MCF 10A (cell line): ENCODE data around the gene TSC2. TPM values are rescaled to one million over a fixed set of nuclear protein-coding genes. Genes with fewer than 3 reads are reported as not detected.

Experiments used
- BruUV-seq: library from RNA; stranded (reverse); fragments of 400-500 nt; replicated peaks from 2 replicates; lab custom pipeline; 2021; lab: Mats Ljungman, UMichigan
- CTCF ChIA-PET: fragments of 300-600 bp; sonication (Branson Sonifier 250); formaldehyde crosslinking; extraction: SDS; loops from one replicate; lab custom pipeline; 2021; ENCODE audit warnings: antibody characterized with exemption, inconsistent platforms; lab: Yijun Ruan, JAX
- POLR2A ChIA-PET: fragments of 300-600, 350-650 bp; sonication (Branson Sonifier 250); formaldehyde crosslinking; extraction: SDS; loops from one replicate; lab custom pipeline; 2020; ENCODE audit warnings: antibody characterized with exemption, inconsistent platforms; lab: Yijun Ruan, JAX
- DNase-seq: peaks from one replicate; pipeline ENCODE4 v3.0.0-alpha.2; 2018; ENCODE audit not compliant: unreplicated experiment
- H3K27ac Mint-ChIP-seq: one replicate; pipeline ENCODE4 v1.8.0; 2022; ENCODE audit warnings: mild to moderate bottlenecking, low read depth, mixed read lengths; ENCODE audit not compliant: unreplicated experiment
- H3K27me3 Mint-ChIP-seq: one replicate; pipeline ENCODE4 v1.8.0; 2022; ENCODE audit warnings: mixed read lengths; ENCODE audit not compliant: insufficient read depth, unreplicated experiment
- H3K36me3 Mint-ChIP-seq: one replicate; pipeline ENCODE4 v1.8.0; 2022; ENCODE audit warnings: mild to moderate bottlenecking, moderate library complexity, mixed read lengths; ENCODE audit not compliant: insufficient read depth, unreplicated experiment
- H3K4me1 Mint-ChIP-seq: one replicate; pipeline ENCODE4 v1.8.0; 2022; ENCODE audit warnings: mixed read lengths; ENCODE audit not compliant: insufficient read depth, unreplicated experiment
- H3K4me3 Mint-ChIP-seq: one replicate; pipeline ENCODE4 v1.8.0; 2022; ENCODE audit warnings: mild to moderate bottlenecking, moderate library complexity, mixed read lengths; ENCODE audit not compliant: unreplicated experiment
- H3K9me3 Mint-ChIP-seq: one replicate; pipeline ENCODE4 v1.8.0; 2022; ENCODE audit warnings: mixed read lengths; ENCODE audit not compliant: unreplicated experiment
- intact Hi-C: fragments of 100-400 bp; cut with micrococcal nuclease; formaldehyde crosslinking; loops from 2 replicates; pipeline ENCODE4 v1.14.1; 2022
- total RNA-seq: library from RNA; stranded (reverse); gene quantifications from 2 replicates; pipeline ENCODE4 v1.2.3, GENCODE V29; 2022
- TF ChIP-seq, protein P1 (sequence below): fragments of 200-600 bp; IDR thresholded peaks from one replicate; pipeline ENCODE4 v1.8.0; 2022; ENCODE audit warnings: antibody characterized with exemption, mild to moderate bottlenecking; ENCODE audit not compliant: unreplicated experiment

Gene TSC2
- total RNA-seq, 1 experiment from 2014 or later = 99.8 TPM

DNA sequence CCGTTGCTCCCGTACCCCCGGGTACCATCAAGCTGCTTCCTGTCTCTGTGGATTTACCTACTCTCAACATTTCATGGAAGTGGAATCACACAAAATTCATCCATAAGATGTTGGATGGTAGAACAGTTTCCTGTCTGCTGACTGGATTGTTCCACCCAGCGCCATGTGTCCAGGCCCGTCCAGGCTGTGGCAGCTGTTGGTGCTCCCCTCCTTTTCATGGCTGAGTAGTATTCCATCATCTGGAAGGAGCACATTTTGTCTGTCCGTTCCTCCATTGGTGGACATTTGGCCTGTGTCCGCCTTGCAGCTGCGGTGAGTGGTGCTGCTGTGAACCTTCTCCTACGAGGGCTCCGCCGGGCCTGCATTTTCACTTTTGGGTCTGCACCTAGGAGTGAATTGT is 18.4 kb downstream of the TSC2 start:
- TF ChIP-seq, protein P1, sequence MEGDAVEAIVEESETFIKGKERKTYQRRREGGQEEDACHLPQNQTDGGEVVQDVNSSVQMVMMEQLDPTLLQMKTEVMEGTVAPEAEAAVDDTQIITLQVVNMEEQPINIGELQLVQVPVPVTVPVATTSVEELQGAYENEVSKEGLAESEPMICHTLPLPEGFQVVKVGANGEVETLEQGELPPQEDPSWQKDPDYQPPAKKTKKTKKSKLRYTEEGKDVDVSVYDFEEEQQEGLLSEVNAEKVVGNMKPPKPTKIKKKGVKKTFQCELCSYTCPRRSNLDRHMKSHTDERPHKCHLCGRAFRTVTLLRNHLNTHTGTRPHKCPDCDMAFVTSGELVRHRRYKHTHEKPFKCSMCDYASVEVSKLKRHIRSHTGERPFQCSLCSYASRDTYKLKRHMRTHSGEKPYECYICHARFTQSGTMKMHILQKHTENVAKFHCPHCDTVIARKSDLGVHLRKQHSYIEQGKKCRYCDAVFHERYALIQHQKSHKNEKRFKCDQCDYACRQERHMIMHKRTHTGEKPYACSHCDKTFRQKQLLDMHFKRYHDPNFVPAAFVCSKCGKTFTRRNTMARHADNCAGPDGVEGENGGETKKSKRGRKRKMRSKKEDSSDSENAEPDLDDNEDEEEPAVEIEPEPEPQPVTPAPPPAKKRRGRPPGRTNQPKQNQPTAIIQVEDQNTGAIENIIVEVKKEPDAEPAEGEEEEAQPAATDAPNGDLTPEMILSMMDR = no peak

DNA sequence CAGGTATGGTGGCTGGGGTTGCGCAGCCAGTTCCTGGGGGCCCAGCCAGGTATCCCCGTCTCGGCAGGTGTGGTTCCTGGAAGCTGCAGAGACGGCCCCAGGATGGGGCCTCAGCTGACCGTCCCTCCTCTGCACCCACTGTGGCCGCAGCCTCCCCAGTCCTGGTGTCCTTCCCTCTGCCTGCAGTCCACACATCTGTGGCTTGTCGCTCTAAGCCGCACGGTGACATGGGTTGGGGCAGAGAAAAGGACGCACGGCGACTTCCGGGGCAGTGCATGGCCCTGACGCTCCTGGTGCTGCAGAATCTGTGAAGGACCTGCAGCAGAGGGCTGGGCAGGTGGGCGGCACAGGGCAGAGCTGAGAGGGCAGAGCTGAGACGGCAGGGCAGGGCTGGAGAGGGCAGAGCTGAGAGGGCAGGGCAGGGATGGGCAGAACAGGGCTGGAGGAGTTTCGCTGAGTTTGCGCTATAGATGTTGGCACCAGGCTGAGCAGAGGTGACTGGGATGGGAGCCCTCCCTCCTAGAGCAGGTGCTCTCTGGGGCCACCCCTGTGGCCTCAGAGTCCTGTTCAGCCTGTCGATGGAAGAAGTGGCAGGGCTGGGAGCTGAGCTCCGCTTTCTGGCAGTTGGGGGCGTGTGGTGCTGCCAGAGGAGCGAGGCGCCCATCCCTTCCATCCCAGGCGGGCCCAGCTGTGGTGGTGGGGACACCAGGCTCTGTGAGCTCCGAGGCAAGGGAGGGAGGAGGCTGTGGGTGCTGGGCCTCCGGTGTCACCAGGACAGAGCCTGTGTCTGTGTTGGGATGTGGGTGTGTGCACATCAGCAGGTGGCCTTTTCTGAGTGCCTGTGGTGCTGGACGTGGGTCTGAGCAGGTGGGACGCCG is 23.0 kb downstream of the TSC2 start:
- peaks cover 49% of the 10 kb centered on the region for H3K36me3 Mint-ChIP-seq
- intact Hi-C loops = no loop called here
- TF ChIP-seq, protein P1 = no peak
- CTCF ChIA-PET = interaction anchor here (0.6 to 1.2 kb wide), 3 partner anchors 8 to 175 kb away, joined by 3 to 4 read pairs (median 3); no protein-coding TSS in a partner anchor
- no peaks in the 10 kb centered on the region for H3K4me1 Mint-ChIP-seq
- no TSS peak for BruUV-seq
- no peak overlapping the region for H3K4me3 Mint-ChIP-seq
- H3K9me3 Mint-ChIP-seq = no peaks in the 10 kb centered on the region
- DNase-seq = no peak
- POLR2A ChIA-PET = no interaction called here
- no peaks in the 10 kb centered on the region for H3K27me3 Mint-ChIP-seq
- no peak overlapping the region for H3K27ac Mint-ChIP-seq

More for the DNA sequence above, 18.4 kb downstream of the TSC2 start:
- DNase-seq = no peak
- BruUV-seq = no TSS peak
- H3K36me3 Mint-ChIP-seq = peaks cover 39% of the 10 kb centered on the region
- no peak overlapping the region for H3K27ac Mint-ChIP-seq
- no peaks in the 10 kb centered on the region for H3K27me3 Mint-ChIP-seq
- intact Hi-C loops = no loop called here
- ChIA-PET CTCF (interaction anchor here (0.7 kb wide), 1 partner anchor 19 kb away, joined by 3 read pairs; no protein-coding TSS in a partner anchor), POLR2A (no interaction called here)
- no peaks in the 10 kb centered on the region for H3K4me1 Mint-ChIP-seq
- H3K9me3 Mint-ChIP-seq = no peaks in the 10 kb centered on the region
- no peak overlapping the region for H3K4me3 Mint-ChIP-seq

DNA sequence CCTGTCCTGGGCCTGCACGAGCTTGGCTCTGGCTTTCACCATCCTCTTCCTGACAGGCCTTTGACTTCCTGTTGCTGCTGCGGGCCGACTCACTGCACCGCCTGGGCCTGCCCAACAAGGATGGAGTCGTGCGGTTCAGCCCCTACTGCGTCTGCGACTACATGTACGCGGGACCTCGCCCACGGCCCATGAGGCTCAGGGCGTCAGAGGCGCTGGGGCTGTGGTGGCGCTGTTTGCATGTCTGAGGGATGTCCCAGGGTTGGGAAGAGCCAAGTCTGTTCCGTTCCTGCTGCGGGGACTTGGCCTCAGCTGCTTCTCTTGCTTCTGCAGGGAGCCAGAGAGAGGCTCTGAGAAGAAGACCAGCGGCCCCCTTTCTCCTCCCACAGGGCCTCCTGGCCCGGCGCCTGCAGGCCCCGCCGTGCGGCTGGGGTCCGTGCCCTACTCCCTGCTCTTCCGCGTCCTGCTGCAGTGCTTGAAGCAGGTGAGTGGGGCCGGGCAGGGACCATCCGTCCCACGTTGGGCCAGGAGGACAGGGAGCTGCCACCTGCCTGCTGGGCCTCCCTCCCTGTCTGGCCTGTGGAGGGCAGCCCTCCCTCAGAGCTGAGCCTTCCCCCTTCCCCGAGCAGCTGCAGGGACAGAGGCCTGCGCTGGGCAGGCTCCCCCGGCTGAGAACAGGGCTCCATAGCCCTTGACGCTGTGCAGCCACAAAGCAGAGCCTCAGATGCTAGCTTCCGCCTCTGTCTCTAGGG is 23.8 kb downstream of the TSC2 start:
- H3K4me1 Mint-ChIP-seq = no peaks in the 10 kb centered on the region
- CTCF ChIA-PET = interaction anchor here (1.0 to 1.2 kb wide), 2 partner anchors 8 to 69 kb away, joined by 3 to 4 read pairs; no protein-coding TSS in a partner anchor
- H3K4me3 Mint-ChIP-seq = no peak overlapping the region
- TF ChIP-seq, protein P1 = no peak
- POLR2A ChIA-PET = interaction anchor here (0.8 kb wide), 1 partner anchor 19 kb away, joined by 3 read pairs; no protein-coding TSS in a partner anchor
- intact Hi-C loops = no loop called here
- H3K36me3 Mint-ChIP-seq = peaks cover 43% of the 10 kb centered on the region
- H3K9me3 Mint-ChIP-seq = no peaks in the 10 kb centered on the region
- no peaks in the 10 kb centered on the region for H3K27me3 Mint-ChIP-seq
- no peak for DNase-seq
- BruUV-seq = no TSS peak
- H3K27ac Mint-ChIP-seq = no peak overlapping the region

DNA sequence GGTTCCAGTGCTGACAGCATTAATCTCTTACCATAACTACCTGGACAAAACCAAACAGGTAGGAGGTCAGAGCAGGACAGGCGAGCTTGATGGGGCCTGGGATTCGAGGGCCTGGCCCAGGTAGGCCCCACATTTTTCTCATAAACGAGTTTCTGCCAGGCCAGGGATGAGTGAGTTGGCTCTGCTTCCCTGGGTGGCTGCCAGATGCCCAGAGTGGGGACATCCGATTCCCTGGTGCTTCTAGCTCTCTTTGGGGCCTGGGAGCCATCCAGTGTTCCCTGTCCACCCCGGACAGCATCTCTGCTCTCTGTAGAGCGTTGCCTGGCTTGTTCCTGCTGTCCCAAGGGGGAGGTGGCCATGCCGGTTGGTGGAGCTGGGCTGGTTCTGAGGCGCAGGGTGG is 25.1 kb downstream of the TSC2 start:
- no peak overlapping the region for H3K27ac Mint-ChIP-seq
- no peaks in the 10 kb centered on the region for H3K9me3 Mint-ChIP-seq
- peaks cover 36% of the 10 kb centered on the region for H3K36me3 Mint-ChIP-seq
- H3K4me3 Mint-ChIP-seq = no peak overlapping the region
- CTCF ChIA-PET = interaction anchor here (1.4 kb wide), 1 partner anchor 67 kb away, joined by 8 read pairs; no protein-coding TSS in a partner anchor
- TF ChIP-seq, protein P1 = no peak
- no peaks in the 10 kb centered on the region for H3K27me3 Mint-ChIP-seq
- POLR2A ChIA-PET = interaction anchor here (0.6 kb wide), 1 partner anchor 22 kb away, joined by 3 read pairs; no protein-coding TSS in a partner anchor
- no TSS peak for BruUV-seq
- no peaks in the 10 kb centered on the region for H3K4me1 Mint-ChIP-seq
- no peak for DNase-seq
- intact Hi-C loops = no loop called here
